ENCODE results near the gene WWOX. TPM values are rescaled to one million over a fixed set of nuclear protein-coding genes. Genes with fewer than 3 reads are reported as not detected.

WWOX gene
- total and polyA plus RNA-seq, 3 donors from 2014 or later, result 20.6 to 76.7 (median 64.1) TPM

GRCh38 chr16:78760611-78761010, 661.2 kb downstream of the WWOX start:
- no peak for DNase-seq
- Histone ChIP-seq H3K9me3 (no peaks in the 10 kb centered on the region), H3K4me1 (no peaks in the 10 kb centered on the region), H3K4me3 (no peak overlapping the region), H3K27me3 (no peaks in the 10 kb centered on the region), H3K27ac (no peak overlapping the region), H3K36me3 (ENCODE audit: low read depth, missing control alignments) (no peaks in the 10 kb centered on the region)
- intact Hi-C loops (cut with DNase I; ENCODE audit: low total_unique reads), result no loop called here
- TF ChIP-seq, protein P1, sequence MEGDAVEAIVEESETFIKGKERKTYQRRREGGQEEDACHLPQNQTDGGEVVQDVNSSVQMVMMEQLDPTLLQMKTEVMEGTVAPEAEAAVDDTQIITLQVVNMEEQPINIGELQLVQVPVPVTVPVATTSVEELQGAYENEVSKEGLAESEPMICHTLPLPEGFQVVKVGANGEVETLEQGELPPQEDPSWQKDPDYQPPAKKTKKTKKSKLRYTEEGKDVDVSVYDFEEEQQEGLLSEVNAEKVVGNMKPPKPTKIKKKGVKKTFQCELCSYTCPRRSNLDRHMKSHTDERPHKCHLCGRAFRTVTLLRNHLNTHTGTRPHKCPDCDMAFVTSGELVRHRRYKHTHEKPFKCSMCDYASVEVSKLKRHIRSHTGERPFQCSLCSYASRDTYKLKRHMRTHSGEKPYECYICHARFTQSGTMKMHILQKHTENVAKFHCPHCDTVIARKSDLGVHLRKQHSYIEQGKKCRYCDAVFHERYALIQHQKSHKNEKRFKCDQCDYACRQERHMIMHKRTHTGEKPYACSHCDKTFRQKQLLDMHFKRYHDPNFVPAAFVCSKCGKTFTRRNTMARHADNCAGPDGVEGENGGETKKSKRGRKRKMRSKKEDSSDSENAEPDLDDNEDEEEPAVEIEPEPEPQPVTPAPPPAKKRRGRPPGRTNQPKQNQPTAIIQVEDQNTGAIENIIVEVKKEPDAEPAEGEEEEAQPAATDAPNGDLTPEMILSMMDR (IDR thresholded peaks at IDR 0.05), result no peak
- TF ChIP-seq POLR2A (IDR thresholded peaks at IDR 0.05), result no peak
- WGBS, 2 donors, result 86 to 89% methylated on average over 5 of the region's 5 CpGs

DNA sequence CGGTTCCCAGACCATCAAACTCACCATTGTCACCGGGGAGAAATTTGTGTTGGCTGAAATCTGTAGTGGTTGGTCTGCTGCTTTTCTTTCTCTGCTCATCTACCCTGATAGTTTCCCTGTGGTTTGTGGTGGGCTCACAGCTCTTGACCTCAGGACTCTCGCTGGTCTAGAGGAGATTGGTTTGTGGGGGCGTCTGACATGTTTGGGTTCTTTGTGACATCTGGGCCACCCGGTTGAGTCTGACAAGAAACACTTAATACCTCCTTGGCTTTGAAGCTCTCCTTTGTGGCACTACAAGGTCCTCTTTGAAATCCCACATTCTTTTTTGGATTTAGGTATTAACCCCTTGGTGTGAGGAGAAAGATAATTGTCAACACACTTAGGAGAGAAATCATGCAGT, 662.0 kb downstream of the WWOX start:
- Histone ChIP-seq H3K4me1 (no peaks in the 10 kb centered on the region), H3K9me3 (no peaks in the 10 kb centered on the region), H3K36me3 (ENCODE audit: low read depth, missing control alignments) (no peaks in the 10 kb centered on the region), H3K4me3 (no peak overlapping the region), H3K27me3 (no peaks in the 10 kb centered on the region), H3K27ac (no peak overlapping the region)
- no peak for TF ChIP-seq POLR2A (IDR thresholded peaks at IDR 0.05)
- TF ChIP-seq, protein P1 (IDR thresholded peaks at IDR 0.05), result no peak
- intact Hi-C loops (cut with DNase I; ENCODE audit: low total_unique reads), result no loop called here
- DNase-seq, result no peak
- WGBS, 2 donors, result 87 to 91% methylated on average over 5 of the region's 5 CpGs

DNA sequence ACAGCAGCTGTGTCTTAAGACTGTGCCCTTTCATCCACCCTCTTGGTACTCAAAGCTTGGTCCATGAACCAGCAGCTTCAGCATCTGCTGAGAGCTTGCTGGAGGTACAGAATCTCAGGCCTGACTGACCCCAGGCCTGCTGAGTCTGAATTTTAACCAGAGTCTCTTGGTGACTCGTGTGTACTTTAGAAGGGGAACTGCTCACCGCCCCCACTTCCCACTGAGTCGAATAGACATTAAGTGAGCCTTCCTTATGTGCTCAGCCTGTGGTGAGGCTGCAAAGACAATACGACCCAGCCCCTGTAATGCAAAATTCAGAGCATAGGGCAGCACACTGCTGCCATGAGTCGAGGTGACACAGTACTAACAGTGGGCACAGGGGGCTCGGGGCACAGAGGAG, 662.8 kb downstream of the WWOX start:
- H3K27me3 ChIP-seq, result no peaks in the 10 kb centered on the region
- no peaks in the 10 kb centered on the region for H3K9me3 ChIP-seq
- 81 to 90% methylated on average over 6 of the region's 6 CpGs for WGBS, 2 donors
- TF ChIP-seq, protein P1 (IDR thresholded peaks at IDR 0.05), result no peak
- no peak for TF ChIP-seq POLR2A (IDR thresholded peaks at IDR 0.05)
- no peak for DNase-seq
- no peak overlapping the region for H3K27ac ChIP-seq
- intact Hi-C loops (cut with DNase I; ENCODE audit: low total_unique reads), result no loop called here
- H3K36me3 ChIP-seq (ENCODE audit: low read depth, missing control alignments), result no peaks in the 10 kb centered on the region
- H3K4me1 ChIP-seq, result no peaks in the 10 kb centered on the region
- no peak overlapping the region for H3K4me3 ChIP-seq

DNA sequence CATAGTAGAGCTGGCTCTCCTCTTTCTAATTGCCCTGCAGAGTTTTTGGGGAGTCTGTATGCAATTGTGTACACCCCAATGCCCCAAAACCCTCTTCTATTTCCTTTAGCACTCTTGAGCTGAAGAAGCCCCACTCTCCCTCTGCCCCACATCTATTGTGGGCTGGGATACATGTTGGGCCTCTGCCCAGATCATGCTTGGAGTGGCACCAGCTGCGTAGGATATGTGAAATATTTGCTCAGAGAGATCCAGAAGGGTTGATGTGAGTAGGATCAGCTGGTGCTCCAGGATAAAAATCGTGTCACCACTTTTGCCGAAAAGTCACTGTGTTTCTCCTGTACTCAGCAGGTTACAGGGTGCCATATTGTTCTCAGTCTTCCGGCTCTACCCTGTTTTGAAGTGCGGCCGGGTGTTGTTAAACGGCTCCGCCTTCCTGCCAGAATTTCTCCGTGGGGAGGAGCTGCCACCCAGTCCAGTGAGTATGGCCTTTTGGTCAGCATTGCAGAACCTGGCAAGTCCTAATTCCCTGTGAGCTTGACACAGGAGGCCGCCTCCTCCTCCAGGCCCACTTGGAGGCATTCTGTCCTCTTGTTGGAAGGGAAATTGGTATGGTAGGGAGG, 664.5 kb downstream of the WWOX start:
- no peak for TF ChIP-seq POLR2A (IDR thresholded peaks at IDR 0.05)
- TF ChIP-seq, protein P1 (IDR thresholded peaks at IDR 0.05), result no peak
- no peaks in the 10 kb centered on the region for H3K9me3 ChIP-seq
- no peak for DNase-seq
- H3K4me1 ChIP-seq, result no peaks in the 10 kb centered on the region
- intact Hi-C loops (cut with DNase I; ENCODE audit: low total_unique reads), result no loop called here
- 88 to 92% methylated on average over 10 of the region's 10 CpGs for WGBS, 2 donors
- no peak overlapping the region for H3K27ac ChIP-seq
- no peaks in the 10 kb centered on the region for H3K36me3 ChIP-seq (ENCODE audit: low read depth, missing control alignments)
- no peaks in the 10 kb centered on the region for H3K27me3 ChIP-seq
- no peak overlapping the region for H3K4me3 ChIP-seq

GRCh38 chr16:78764478-78764877, 665.0 kb downstream of the WWOX start:
- TF ChIP-seq, protein P1 (IDR thresholded peaks at IDR 0.05), result no peak
- no peak for TF ChIP-seq POLR2A (IDR thresholded peaks at IDR 0.05)
- Histone ChIP-seq H3K4me1 (no peaks in the 10 kb centered on the region), H3K36me3 (ENCODE audit: low read depth, missing control alignments) (no peaks in the 10 kb centered on the region), H3K9me3 (no peaks in the 10 kb centered on the region), H3K4me3 (no peak overlapping the region), H3K27ac (no peak overlapping the region), H3K27me3 (no peaks in the 10 kb centered on the region)
- DNase-seq, result no peak
- WGBS, 2 donors, result 92 to 99% methylated on average over 4 of the region's 4 CpGs
- intact Hi-C loops (cut with DNase I; ENCODE audit: low total_unique reads), result no loop called here
